Epidermal melanocyte (primary cell): ENCODE results near the gene HEMGN.

Experiments used
- DNase-seq: peaks from one replicate; pipeline ENCODE4 v3.0.0; 2011; ENCODE audit warnings: low spot score; ENCODE audit not compliant: insufficient read length

The HEMGN gene

GRCh38 chr9:97933297-97933998 lies 4.5 kb downstream of the HEMGN start:
- no peak for DNase-seq

DNA sequence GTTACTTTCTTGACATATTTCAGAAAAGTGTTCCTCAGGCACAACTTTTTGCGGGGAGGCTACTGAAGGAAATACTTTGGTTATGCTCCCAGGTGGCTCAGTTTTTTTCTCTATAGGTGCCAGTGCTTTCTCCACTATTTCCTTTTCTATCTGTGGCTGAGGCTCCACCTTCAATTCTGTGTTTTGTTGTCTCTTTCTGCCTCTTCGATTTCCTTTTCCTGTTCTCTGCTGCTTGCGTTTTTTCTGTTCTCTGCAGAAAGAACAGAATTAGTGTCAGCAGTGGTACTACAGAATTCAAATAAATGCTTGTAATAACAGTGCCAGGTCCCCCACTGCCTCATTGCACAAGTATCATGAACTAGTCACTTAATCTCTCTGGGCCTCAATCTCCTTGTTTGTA lies 7.0 kb downstream of the HEMGN start:
- no peak for DNase-seq

GRCh38 chr9:97928986-97929604 lies 8.9 kb downstream of the HEMGN start:
- DNase-seq: no peak

DNA sequence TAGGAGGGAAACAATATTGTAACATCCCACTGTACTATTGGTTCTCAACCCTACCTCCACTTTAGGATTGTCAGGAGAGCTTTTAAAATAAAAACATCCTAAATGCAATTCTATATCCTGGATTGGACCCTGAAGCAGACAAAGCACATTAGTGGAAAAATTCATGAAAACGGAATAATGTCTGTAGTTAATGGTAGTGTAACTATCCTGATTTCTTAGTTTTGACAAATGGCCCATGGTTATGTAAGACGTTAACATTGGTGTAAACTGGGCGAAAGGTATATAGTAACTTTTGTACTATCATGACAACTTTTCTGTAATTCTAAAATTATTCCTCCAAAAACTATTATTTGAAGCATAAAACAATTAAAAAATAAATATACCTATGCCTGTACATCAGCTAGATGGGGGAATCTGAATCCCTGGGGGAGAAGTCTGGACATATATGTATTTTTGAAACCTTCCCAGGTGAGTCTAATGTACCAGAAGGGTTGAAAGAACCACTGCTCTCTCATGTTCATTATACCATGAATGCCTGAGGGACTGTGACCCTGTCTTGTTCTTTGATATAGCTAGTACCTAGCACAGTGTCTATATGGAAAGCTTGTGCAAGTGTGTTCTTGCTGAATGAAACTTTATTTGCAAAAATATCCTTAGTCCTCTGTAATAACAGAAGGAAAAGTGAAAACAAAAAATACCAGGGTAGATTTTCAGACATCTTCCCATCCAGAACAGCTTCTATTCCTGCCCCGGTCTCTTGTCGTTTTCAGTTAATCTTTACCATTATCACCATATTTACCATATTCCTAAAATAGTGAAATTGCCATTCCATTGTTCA lies 12.3 kb downstream of the HEMGN start:
- DNase-seq: no peak

- no peak for DNase-seq
Observed at GRCh38 chr9:97924386-97924785, 13.6 kb downstream of the HEMGN start.

DNA sequence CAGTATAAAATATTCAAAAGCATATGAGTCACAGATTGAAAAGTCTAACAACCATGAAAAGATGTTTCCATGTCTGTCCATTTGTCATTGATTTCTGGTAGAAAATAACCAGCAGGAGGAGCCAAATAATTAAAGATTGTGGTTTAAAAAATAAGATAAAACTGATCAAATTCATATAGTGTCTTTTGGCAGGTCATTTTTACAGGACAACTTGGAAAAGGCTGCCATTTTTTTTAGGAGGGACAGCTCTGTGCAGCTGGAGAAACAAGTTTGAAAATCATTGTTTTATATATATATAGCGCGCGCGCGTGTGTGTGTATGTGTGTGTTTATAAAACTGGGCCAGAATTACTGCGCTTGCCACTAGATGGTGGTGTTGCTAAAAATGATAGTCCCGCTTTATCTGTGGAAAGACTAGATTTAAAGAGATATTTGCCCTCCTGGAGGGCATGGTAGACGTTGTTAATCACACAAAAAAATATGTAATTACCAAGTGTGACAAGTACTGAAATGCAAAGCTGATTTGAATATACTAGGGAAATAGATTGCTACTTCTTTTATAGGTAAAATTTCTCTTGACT lies 14.4 kb downstream of the HEMGN start:
- DNase-seq: no peak

DNA sequence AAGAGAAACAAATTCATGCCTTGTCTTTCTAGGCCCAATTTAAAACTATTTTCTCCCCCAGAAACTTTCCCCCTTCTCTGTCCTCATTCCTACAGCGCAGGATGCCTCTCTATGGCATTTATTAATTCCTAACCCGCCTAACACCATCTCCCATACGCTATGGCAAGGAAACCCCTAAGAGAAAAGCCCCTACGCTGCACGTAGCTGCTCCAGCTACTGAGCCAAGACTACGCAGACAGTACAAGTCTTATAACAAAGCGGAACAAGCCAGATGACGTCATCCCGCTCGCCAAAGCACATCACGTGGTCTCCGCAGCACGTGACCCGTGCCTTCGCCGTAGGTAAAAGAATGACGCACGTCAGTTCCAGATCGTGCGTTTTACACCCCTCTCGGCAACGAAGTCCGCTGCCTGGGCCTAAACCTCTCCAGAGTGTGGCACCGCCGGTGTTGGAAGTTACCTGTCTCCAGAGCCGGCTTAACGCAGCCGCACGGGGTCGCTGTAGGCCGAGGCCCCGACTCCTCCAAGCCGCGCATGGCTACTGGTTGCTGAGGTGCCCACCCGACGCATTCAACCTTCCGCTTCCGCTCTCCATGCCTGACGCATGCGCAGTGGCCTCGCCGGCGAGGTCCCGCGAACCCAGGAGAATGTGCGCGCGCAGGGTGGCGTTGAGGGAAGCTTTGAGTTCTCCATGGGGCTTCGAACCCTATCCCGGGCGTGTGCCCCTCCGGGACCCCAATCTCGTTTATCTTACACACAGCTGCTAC lies 15.8 kb downstream of the HEMGN start, which contains the start of gene TRMO:
TRMO (minus strand) TSS at position 542 of the 766 bp plus-strand sequence; CDS start at position 535, 7 bp downstream.
- peak; percentile 79 for DNase-seq

DNA sequence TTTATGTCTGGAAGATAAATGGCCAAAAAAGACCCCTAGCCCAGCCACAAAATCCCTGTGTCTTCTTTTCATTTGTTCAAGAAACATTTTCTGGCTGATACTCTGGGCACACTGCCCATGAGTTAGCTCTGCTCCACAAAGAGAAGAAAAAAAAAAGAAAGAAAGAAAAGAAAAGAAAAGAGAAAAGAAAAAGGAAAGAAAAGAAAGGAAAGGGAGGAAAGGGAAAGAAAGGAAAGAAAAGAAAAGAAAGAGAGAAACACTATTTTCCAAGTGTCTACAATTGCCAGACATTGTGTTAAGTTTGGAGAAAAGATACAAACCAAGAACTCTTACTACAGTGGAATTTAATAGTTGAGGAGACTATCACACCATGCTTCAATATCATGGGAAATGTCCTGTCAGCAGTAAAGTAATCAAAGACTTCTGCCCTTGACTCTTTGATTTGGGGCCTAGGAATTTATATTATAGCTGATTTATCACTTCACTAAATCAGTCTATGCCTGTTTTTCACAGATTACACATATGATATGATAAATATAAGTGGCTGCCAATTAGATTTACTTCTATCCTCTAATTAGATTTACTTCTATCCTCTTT lies 18.7 kb downstream of the HEMGN start:
- DNase-seq: no peak

DNA sequence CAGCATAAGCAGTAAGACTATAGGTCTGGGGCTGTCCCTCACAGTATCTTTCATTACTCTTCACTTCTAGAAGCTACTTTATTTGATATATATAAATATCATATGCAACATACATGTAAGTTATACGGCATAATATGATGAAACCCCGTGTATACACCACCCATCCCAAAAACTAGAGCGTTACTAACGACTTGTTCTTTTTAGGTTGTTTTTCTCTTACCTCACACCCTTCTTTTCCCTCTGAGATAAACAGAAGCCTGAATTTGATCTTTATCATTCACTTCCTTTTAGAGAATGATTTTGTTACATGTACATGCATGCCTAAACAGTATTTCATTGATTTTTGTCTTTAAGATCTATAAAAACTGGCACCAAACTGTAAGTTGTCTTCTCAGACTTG lies 19.4 kb downstream of the HEMGN start:
- no peak for DNase-seq

DNA sequence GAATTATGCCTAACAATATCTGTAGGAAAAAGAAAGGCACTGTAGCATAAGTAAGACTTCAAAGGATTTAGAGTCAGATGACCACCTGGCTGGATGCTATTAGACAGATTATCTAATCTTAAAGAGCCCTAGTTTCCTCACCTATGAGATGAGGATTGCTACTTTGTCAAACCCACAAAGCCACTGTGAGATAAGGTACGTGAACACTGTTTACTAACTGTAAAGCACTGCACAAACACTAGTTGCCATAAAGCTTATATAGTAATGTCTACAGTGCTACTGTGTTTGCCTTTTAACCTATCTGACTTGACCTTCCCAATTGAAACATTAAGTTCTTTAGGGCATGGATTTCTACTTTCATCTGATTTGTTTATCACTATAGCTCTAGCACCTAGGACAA lies 26.0 kb downstream of the HEMGN start:
- no peak for DNase-seq

- no peak for DNase-seq
Observed at GRCh38 chr9:97911528-97911927, 26.4 kb downstream of the HEMGN start.

GRCh38 chr9:97910357-97910756 lies 27.6 kb downstream of the HEMGN start:
- no peak for DNase-seq

DNA sequence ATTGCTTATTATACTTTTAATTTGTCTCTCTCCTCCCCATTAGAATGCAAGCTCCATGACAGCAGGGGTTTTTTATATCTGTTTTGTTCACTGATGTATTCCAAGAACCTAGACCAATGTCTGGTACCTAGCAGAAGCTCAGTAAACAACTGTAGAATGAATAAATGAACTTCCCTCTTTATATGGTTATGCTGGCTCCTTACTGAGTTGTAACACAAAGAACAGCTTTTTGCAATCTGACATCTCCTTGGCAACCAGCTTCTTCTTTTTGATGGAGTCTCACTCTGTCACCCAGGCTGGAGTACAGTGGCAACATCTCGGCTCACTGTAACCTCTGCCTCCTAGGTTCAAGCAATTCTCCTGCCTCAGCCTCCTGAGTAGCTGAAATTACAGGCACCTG lies 29.3 kb downstream of the HEMGN start:
- DNase-seq: no peak

GRCh38 chr9:97907632-97908031 lies 30.3 kb downstream of the HEMGN start:
- no peak for DNase-seq

DNA sequence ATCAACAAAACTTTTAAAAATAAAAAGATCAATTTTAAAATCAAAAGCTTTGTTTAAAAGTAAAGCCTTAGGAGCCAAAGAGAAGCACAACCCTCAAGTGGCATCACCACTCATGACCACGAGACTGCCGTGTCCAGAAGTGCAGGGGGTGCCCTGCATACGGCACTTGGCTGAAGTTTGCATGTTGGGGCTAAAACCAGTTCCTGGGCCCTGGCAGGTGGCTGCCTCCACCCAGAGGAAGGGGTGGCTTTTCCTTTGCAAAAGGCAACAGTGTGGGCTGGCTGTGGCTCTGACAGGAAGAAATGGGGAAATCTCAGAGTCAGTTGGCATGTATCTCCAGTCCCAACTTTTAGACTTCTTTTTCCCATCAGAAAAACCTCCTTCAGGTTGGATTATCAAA lies 30.9 kb downstream of the HEMGN start:
- no peak for DNase-seq

DNA sequence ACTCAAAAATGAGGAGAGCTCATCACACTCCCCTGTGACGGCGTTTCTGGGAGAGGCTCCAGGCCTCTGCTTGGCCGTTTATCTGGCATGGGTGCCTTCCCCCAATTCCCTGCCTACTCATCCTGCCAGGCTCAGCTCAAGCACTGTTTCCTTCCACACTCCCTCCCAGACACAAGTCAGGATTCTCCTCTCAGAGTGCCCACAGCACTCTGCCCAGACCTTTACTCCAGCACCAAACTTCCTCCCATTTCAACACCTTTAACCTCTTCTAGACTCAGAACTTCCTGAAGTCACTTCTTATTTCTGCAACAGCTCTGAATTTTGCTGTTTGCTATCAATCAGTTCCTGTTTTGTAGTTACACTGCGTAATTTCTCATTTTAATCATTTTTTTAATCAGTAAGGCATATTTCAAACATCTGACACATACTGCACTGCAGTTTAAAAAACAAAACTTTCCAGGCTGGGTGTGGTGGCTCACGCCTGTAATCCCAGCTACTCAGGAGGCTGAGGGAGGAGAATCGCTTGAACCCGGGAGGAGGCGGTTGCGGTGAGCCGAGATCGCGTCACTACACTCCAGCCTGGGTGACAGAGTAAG lies 31.6 kb downstream of the HEMGN start:
- no peak for DNase-seq

DNA sequence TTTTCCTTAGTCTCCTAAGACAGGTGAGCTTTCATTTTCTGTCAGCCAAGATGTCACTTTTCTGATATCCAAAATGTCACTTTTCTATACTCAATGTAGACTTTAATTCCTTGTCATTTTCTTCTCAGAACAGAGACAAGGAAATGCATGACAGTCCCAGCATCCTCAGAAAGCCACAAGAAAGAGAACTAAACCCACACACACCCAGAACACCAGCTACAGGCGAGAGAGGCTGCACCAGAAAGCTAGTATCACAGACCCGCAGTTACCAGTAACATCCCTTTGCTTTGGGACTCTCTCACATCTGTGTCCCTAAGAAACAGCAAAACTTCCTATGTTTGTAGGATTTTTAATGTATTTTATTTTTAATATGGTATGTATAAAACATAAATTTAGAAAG lies 32.7 kb downstream of the HEMGN start:
- DNase-seq: no peak

- DNase-seq: no peak
Observed at GRCh38 chr9:97904725-97905124, 33.2 kb downstream of the HEMGN start.

- no peak for DNase-seq
Observed at GRCh38 chr9:97903177-97903576, 34.8 kb downstream of the HEMGN start.
